HG03175 (cell line): ENCODE data around the gene ABCC12.
A peak's percentile ranks its signal among the peaks of the same experiment; 100 is the strongest.
"Not testable (repeated sequence)": the region's sequence is repeated elsewhere in the genome, so short reads cannot be mapped to it uniquely, and the experiment has no call there.

ENCODE experiments used
- ATAC-seq: cut with Tn5 transposase; IDR thresholded peaks from one replicate; pipeline ENCODE4 v1.9.1; 2021; ENCODE audit warnings: mild to moderate bottlenecking, moderate library complexity; ENCODE audit not compliant: unreplicated experiment

Gene ABCC12

GRCh38 chr16:48166617-48167016 is 10.8 kb upstream of the ABCC12 start:
- ATAC-seq, result not testable (repeated sequence)

GRCh38 chr16:48165961-48166578 is 10.3 kb upstream of the ABCC12 start:
- ATAC-seq, result no peak

GRCh38 chr16:48164907-48165715 is 9.3 kb upstream of the ABCC12 start:
- peak; percentile 85 for ATAC-seq

- ATAC-seq, result no peak
Observed at GRCh38 chr16:48162839-48163410, 7.1 kb upstream of the ABCC12 start.

GRCh38 chr16:48161906-48162305 is 6.1 kb upstream of the ABCC12 start:
- ATAC-seq, result no peak

GRCh38 chr16:48160575-48160974 is 4.8 kb upstream of the ABCC12 start:
- ATAC-seq, result no peak

- ATAC-seq, result peak; percentile 44
Observed at GRCh38 chr16:48158296-48158695, 2.5 kb upstream of the ABCC12 start.

- ATAC-seq, result no peak
Observed at GRCh38 chr16:48157794-48158193, 2.0 kb upstream of the ABCC12 start.

- no peak for ATAC-seq
Observed at GRCh38 chr16:48157302-48157701, 1.5 kb upstream of the ABCC12 start.

GRCh38 chr16:48156790-48157209 is 1.0 kb upstream of the ABCC12 start:
- ATAC-seq, result no peak

GRCh38 chr16:48153774-48154173 is 2.0 kb downstream of the ABCC12 start:
- ATAC-seq, result no peak

- no peak for ATAC-seq
Observed at GRCh38 chr16:48152226-48152625, 3.6 kb downstream of the ABCC12 start.

GRCh38 chr16:48150707-48151106 is 5.1 kb downstream of the ABCC12 start:
- ATAC-seq, result no peak

- ATAC-seq, result no peak
Observed at GRCh38 chr16:48146710-48147109, 9.1 kb downstream of the ABCC12 start.

GRCh38 chr16:48146131-48146530 is 9.7 kb downstream of the ABCC12 start:
- no peak for ATAC-seq

GRCh38 chr16:48143812-48144368 is 11.9 kb downstream of the ABCC12 start:
- ATAC-seq, result no peak

- ATAC-seq, result no peak
Observed at GRCh38 chr16:48140821-48141220, 15.0 kb downstream of the ABCC12 start.

- ATAC-seq, result no peak
Observed at GRCh38 chr16:48139517-48139916, 16.3 kb downstream of the ABCC12 start.

- no peak for ATAC-seq
Observed at GRCh38 chr16:48138543-48138942, 17.2 kb downstream of the ABCC12 start.

GRCh38 chr16:48137822-48138221 is 18.0 kb downstream of the ABCC12 start:
- ATAC-seq, result no peak

GRCh38 chr16:48136547-48137360 is 19.0 kb downstream of the ABCC12 start:
- no peak for ATAC-seq
